Mesangial cell (primary cell): ENCODE measurements around the gene NT5C1A. TPM values are rescaled to one million over a fixed set of nuclear protein-coding genes. Genes with fewer than 3 reads are reported as not detected.

Experiments
- total RNA-seq: library from RNA; depleted of rRNA; stranded (reverse); fragments of >200 nt; gene quantifications from 2 replicates; pipeline ENCODE4 v1.2.3, GENCODE V29; 2015

The NT5C1A gene
- not detected in 2 replicates for total RNA-seq

GRCh38 chr1:39671793-39672550 lies at the start of gene NT5C1A:
NT5C1A (minus strand) TSS chr1:39672107; CDS start chr1:39672038, 69 bp downstream.

GRCh38 chr1:39691383-39692151 lies 19.7 kb upstream of the NT5C1A start, which contains the start of gene HPCAL4:
HPCAL4 (minus strand) TSS chr1:39691433; CDS start chr1:39684603, 6,830 bp downstream.

GRCh38 chr1:39639305-39640130 lies 32.4 kb downstream of the NT5C1A start, which contains the start of gene HEYL:
HEYL (minus strand) TSS chr1:39639643; CDS start chr1:39639625, 18 bp downstream.

Other genes with a start within 250 kb of the NT5C1A start
- 1.3 TPM in 1 of 2 replicates, not detected in the other for gene BMP8A, start 180.5 kb downstream of the NT5C1A start, total RNA-seq
- gene PABPC4, start 95.3 kb downstream of the NT5C1A start, total RNA-seq: 196 and 216 TPM in 2 replicates
- gene HEYL, start 32.5 kb downstream of the NT5C1A start, total RNA-seq: 0.16 and 0.38 TPM in 2 replicates
- not detected in 2 replicates for gene HPCAL4, start 19.3 kb upstream of the NT5C1A start, total RNA-seq
- gene PPIE, start 66.8 kb upstream of the NT5C1A start, total RNA-seq: 33.9 and 39.2 TPM in 2 replicates
- 1.9 and 4.6 TPM in 2 replicates for gene OXCT2, start 99.2 kb upstream of the NT5C1A start, total RNA-seq
- gene BMP8B, start 116.8 kb upstream of the NT5C1A start, total RNA-seq: 0.49 and 0.76 TPM in 2 replicates
- gene TRIT1, start 211.4 kb upstream of the NT5C1A start, total RNA-seq: 12.2 and 13.9 TPM in 2 replicates
- 0.63 and 2.1 TPM in 2 replicates for gene MYCL, start 229.8 kb upstream of the NT5C1A start, total RNA-seq